ENCODE measurements around the gene TM2D1.
"Not testable (repeated sequence)": the region's sequence is repeated elsewhere in the genome, so short reads cannot be mapped to it uniquely, and the experiment has no call there.

TM2D1 gene

DNA sequence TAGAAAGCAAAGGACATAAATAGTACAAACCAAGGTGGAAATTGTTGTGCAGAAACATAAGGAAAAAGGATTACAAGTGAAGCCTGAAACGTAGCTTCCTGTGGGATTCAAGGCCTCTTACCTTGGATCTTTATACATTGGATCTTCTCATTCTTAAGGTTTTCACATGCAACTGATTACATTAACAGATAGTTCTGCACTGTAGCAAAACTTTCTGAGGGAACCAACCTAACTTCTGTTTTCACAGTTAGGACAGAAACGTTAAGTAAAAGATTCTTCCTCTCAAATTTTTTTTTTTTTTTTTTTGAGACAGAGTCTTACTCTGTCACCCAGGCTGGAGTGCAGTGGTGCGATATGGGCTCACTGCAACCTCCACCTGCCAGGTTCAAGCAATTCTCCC is 7.8 kb upstream of the TM2D1 start:
- Histone ChIP-seq H3K4me3 (ENCODE audit: low read length) (no peak overlapping the region), H3K27me3 (ENCODE audit: low read depth, low read length) (no peaks in the 10 kb centered on the region), H2AFZ (ENCODE audit: low read depth, low read length) (no peak overlapping the region), H3K36me3 (replicated peaks; ENCODE audit: low read depth, low read length) (no peaks in the 10 kb centered on the region), H3K9me3 (ENCODE audit: insufficient read depth, low read length) (no peaks in the 10 kb centered on the region), H3K9ac (ENCODE audit: low read length) (no peak overlapping the region), H4K20me1 (ENCODE audit: insufficient read depth, low read length) (no peaks in the 10 kb centered on the region), H3K4me1 (ENCODE audit: low read length) (no peaks in the 10 kb centered on the region), H3K4me2 (ENCODE audit: low read length) (no peak overlapping the region), H3K79me2 (ENCODE audit: low read length) (no peaks in the 10 kb centered on the region), H3K27ac (ENCODE audit: low read length) (no peak overlapping the region)
- no peak for TF ChIP-seq EZH2phosphoT487 (IDR thresholded peaks at IDR 0.05; ENCODE audit: low read depth)
- TF ChIP-seq, protein P1, sequence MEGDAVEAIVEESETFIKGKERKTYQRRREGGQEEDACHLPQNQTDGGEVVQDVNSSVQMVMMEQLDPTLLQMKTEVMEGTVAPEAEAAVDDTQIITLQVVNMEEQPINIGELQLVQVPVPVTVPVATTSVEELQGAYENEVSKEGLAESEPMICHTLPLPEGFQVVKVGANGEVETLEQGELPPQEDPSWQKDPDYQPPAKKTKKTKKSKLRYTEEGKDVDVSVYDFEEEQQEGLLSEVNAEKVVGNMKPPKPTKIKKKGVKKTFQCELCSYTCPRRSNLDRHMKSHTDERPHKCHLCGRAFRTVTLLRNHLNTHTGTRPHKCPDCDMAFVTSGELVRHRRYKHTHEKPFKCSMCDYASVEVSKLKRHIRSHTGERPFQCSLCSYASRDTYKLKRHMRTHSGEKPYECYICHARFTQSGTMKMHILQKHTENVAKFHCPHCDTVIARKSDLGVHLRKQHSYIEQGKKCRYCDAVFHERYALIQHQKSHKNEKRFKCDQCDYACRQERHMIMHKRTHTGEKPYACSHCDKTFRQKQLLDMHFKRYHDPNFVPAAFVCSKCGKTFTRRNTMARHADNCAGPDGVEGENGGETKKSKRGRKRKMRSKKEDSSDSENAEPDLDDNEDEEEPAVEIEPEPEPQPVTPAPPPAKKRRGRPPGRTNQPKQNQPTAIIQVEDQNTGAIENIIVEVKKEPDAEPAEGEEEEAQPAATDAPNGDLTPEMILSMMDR (IDR thresholded peaks at IDR 0.05; ENCODE audit: low read depth, low read length): no peak

DNA sequence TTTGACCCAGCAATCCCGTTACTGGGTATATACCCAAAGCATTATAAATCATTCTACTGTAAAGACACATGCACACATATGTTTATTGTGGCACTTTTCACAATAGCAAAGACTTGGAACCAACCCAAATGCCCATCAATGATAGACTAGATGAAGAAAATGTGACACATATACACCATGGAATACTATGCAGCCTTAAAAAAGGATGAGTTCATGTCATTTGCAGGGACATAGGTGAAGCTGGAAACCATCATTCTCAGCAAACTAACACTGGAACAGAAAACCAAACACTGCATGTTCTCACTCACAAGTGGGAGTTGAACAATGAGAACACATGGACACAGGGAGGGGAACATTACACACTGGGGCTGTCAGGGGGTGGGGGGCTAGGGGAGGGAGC is 5.7 kb upstream of the TM2D1 start:
- not testable (repeated sequence) for H3K9me3 ChIP-seq (ENCODE audit: insufficient read depth, low read length); H3K36me3 ChIP-seq (replicated peaks; ENCODE audit: low read depth, low read length); H3K4me1 ChIP-seq (ENCODE audit: low read length); H3K4me2 ChIP-seq (ENCODE audit: low read length); H3K27me3 ChIP-seq (ENCODE audit: low read depth, low read length); H3K79me2 ChIP-seq (ENCODE audit: low read length); H3K4me3 ChIP-seq (ENCODE audit: low read length); H3K9ac ChIP-seq (ENCODE audit: low read length); H3K27ac ChIP-seq (ENCODE audit: low read length); H2AFZ ChIP-seq (ENCODE audit: low read depth, low read length); H4K20me1 ChIP-seq (ENCODE audit: insufficient read depth, low read length)

DNA sequence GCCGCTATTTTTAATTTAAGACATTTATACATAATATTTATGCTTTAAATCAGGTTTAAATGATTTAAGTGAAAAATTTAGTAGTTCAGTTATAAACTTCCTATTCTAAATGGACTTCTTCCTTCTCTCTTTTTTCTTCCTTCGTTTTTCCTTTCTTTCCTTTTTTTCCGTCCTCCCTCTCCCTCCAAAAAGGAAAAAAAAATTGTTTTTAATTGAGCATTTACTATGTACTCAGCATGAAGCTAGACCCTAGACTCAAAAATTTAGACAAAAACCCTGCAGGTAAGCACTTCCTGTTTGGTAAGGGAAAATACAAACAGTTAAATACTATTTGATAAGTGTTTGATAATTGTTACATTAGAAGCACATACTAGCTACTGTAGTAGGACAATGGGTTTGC is 2.6 kb upstream of the TM2D1 start:
- H3K4me2 ChIP-seq (ENCODE audit: low read length): no peak overlapping the region
- no peak overlapping the region for H2AFZ ChIP-seq (ENCODE audit: low read depth, low read length)
- H3K4me3 ChIP-seq (ENCODE audit: low read length): no peak overlapping the region
- peaks cover 24% of the 10 kb centered on the region for H3K79me2 ChIP-seq (ENCODE audit: low read length)
- no peaks in the 10 kb centered on the region for H4K20me1 ChIP-seq (ENCODE audit: insufficient read depth, low read length)
- no peaks in the 10 kb centered on the region for H3K27me3 ChIP-seq (ENCODE audit: low read depth, low read length)
- H3K27ac ChIP-seq (ENCODE audit: low read length): no peak overlapping the region
- TF ChIP-seq, protein P1 (IDR thresholded peaks at IDR 0.05; ENCODE audit: low read depth, low read length): no peak
- TF ChIP-seq EZH2phosphoT487 (IDR thresholded peaks at IDR 0.05; ENCODE audit: low read depth): no peak
- H3K9ac ChIP-seq (ENCODE audit: low read length): no peak overlapping the region
- H3K4me1 ChIP-seq (ENCODE audit: low read length): peaks cover 4% of the 10 kb centered on the region; the same call in 1 of the 2 replicates
- H3K9me3 ChIP-seq (ENCODE audit: insufficient read depth, low read length): no peaks in the 10 kb centered on the region
- H3K36me3 ChIP-seq (replicated peaks; ENCODE audit: low read depth, low read length): no peaks in the 10 kb centered on the region

DNA sequence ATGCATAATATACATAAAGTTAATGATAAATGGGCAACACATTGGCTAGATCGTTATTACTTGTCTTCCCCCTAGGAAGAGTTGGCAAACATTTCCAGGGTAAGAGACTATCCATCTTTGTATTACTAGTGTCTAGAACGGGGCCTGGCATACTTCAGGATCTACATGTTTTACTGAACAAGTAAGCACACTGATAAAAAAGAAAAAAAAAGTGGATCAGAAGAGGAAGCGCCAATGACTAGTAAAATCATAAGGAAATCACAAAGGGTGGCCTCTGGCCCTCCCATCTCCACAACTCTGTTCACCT is 482 bp downstream of the TM2D1 start:
- peaks cover 25% of the 10 kb centered on the region for H3K79me2 ChIP-seq (ENCODE audit: low read length)
- peak overlapping the region; percentile 97 for H3K9ac ChIP-seq (ENCODE audit: low read length)
- no peaks in the 10 kb centered on the region for H4K20me1 ChIP-seq (ENCODE audit: insufficient read depth, low read length)
- H2AFZ ChIP-seq (ENCODE audit: low read depth, low read length): peak overlapping the region; percentile 86
- TF ChIP-seq, protein P1 (IDR thresholded peaks at IDR 0.05; ENCODE audit: low read depth, low read length): no peak
- TF ChIP-seq EZH2phosphoT487 (IDR thresholded peaks at IDR 0.05; ENCODE audit: low read depth): no peak
- no peaks in the 10 kb centered on the region for H3K36me3 ChIP-seq (replicated peaks; ENCODE audit: low read depth, low read length)
- H3K27ac ChIP-seq (ENCODE audit: low read length): peak overlapping the region; percentile 57
- peak overlapping the region; percentile 72 for H3K4me2 ChIP-seq (ENCODE audit: low read length)
- H3K27me3 ChIP-seq (ENCODE audit: low read depth, low read length): no peaks in the 10 kb centered on the region
- peak overlapping the region; percentile 99 for H3K4me3 ChIP-seq (ENCODE audit: low read length)
- H3K4me1 ChIP-seq (ENCODE audit: low read length): peaks cover 4% of the 10 kb centered on the region; the same call in 1 of the 2 replicates
- H3K9me3 ChIP-seq (ENCODE audit: insufficient read depth, low read length): no peaks in the 10 kb centered on the region

DNA sequence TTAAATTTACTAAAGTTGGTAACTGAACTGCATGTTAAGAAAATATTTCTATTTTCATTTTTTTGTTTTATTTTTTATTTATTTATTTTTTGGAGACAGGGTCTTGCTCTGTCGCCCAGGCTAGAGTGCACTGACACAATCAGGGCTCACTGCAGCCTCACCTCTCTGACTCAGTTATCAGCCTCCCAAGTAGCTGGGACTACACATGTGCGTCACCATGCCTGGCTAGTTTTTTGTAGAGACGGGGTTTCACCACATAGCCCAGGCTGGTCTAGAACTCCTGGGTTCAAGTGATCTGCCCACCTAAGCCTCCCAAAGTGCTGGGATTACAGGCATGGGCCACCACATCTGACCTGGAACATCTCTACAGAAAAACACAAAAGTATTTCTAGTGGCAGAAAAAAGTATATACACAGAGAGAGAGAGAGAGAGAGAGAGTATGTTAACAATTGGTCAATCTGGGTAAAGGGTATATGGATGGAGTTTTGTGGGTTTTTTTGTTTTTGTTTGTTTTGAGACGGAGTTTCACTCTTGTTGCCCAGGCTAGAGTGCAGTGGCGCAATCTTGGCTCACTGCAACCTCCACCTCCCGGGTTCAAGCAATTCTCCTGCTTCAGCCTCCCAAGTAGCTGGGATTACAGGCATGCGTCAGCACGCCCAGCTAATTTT is 5.8 kb downstream of the TM2D1 start:
- not testable (repeated sequence) for H3K4me3 ChIP-seq (ENCODE audit: low read length); H3K9ac ChIP-seq (ENCODE audit: low read length); H3K9me3 ChIP-seq (ENCODE audit: insufficient read depth, low read length); H3K36me3 ChIP-seq (replicated peaks; ENCODE audit: low read depth, low read length); H4K20me1 ChIP-seq (ENCODE audit: insufficient read depth, low read length); H3K27ac ChIP-seq (ENCODE audit: low read length); H3K4me1 ChIP-seq (ENCODE audit: low read length); H3K27me3 ChIP-seq (ENCODE audit: low read depth, low read length); H2AFZ ChIP-seq (ENCODE audit: low read depth, low read length); H3K4me2 ChIP-seq (ENCODE audit: low read length)
- peaks cover 26% of the 10 kb centered on the region for H3K79me2 ChIP-seq (ENCODE audit: low read length)

Data from OCI-LY3 (cell line).